Breast epithelium (tissue), 3 donors: Measurements from ENCODE around the gene DPYSL3.

Experiments
- POLR2AphosphoS5 ChIP-seq, 3 donors: sonication (generic); formaldehyde crosslinking; IDR thresholded peaks; one replicate each; pipeline ENCODE4 v1.6.1; 2017; ENCODE audit warnings: antibody characterized with exemption in 3 of 3
- TF ChIP-seq, protein P1 (sequence below), 3 donors: fragments of 450-650 bp; IDR thresholded peaks; one replicate each; pipeline ENCODE4 v1.5.1; 2016 to 2017; ENCODE audit warnings: antibody characterized with exemption in 3 of 3, mild to moderate bottlenecking in 3 of 3, moderate library complexity in 3 of 3

GRCh38 chr5:147557876-147558745 is 48.2 kb upstream of the DPYSL3 start:
- no peak for TF ChIP-seq POLR2AphosphoS5 (IDR thresholded peaks at IDR 0.05)
- TF ChIP-seq, protein P1, sequence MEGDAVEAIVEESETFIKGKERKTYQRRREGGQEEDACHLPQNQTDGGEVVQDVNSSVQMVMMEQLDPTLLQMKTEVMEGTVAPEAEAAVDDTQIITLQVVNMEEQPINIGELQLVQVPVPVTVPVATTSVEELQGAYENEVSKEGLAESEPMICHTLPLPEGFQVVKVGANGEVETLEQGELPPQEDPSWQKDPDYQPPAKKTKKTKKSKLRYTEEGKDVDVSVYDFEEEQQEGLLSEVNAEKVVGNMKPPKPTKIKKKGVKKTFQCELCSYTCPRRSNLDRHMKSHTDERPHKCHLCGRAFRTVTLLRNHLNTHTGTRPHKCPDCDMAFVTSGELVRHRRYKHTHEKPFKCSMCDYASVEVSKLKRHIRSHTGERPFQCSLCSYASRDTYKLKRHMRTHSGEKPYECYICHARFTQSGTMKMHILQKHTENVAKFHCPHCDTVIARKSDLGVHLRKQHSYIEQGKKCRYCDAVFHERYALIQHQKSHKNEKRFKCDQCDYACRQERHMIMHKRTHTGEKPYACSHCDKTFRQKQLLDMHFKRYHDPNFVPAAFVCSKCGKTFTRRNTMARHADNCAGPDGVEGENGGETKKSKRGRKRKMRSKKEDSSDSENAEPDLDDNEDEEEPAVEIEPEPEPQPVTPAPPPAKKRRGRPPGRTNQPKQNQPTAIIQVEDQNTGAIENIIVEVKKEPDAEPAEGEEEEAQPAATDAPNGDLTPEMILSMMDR (IDR thresholded peaks at IDR 0.05), result no peak
